ENCODE results near the gene PPP1R3D. TPM values are rescaled to one million over a fixed set of nuclear protein-coding genes. Genes with fewer than 3 reads are reported as not detected.

Gene PPP1R3D
- total RNA-seq, 1 experiment from 2014 or later = 3.1 TPM

DNA sequence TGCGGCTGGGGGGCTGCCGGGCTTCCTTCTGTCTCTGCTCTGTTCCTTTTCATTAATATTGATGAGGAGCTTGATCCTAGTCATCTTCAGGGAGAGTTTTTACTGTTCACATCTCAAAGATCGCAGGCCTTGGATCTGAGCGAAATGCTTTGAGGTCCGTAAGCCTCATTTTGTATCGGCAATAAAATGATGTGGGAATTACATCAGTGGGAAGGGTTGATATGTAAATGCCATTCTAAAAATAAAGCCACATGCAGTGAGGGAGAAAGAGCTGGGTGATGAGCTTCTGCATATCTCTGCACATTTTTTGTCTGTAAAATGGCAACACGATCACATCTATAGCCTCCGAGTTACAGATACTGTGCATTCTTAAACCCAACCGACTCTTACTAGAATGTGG lies 43.0 kb upstream of the PPP1R3D start:
- Histone ChIP-seq H2AK5ac (ENCODE audit: insufficient read length, low read length) (no peak overlapping the region), H3K4ac (ENCODE audit: low read depth, low read length) (no peak overlapping the region), H2BK12ac (ENCODE audit: insufficient read length, low read depth, low read length) (no peak overlapping the region), H2AFZ (ENCODE audit: low read length) (no peak overlapping the region), H3K79me2 (ENCODE audit: insufficient read depth, low read length) (no peaks in the 10 kb centered on the region), H2BK5ac (ENCODE audit: insufficient read length, low read length) (no peak overlapping the region), H4K20me1 (ENCODE audit: control insufficient read depth, insufficient read depth, insufficient read length) (no peaks in the 10 kb centered on the region), H3K79me1 (ENCODE audit: insufficient read depth, low read depth, low read length, poor library complexity, severe bottlenecking) (no peaks in the 10 kb centered on the region), H3K4me2 (ENCODE audit: insufficient read depth, insufficient read length, low read length) (no peak overlapping the region), H3K18ac (ENCODE audit: insufficient read length, low read depth, low read length) (no peak overlapping the region), H3K14ac (ENCODE audit: insufficient read depth, low read length) (no peak overlapping the region), H3K23me2 (ENCODE audit: insufficient read length, low read depth, low read length, poor library complexity, severe bottlenecking) (no peaks in the 10 kb centered on the region), H3K9ac (ENCODE audit: extremely low read depth, insufficient read length, low read length) (no peak overlapping the region), H3K4me1 (ENCODE audit: insufficient read depth, low read length) (no peaks in the 10 kb centered on the region), H2BK20ac (ENCODE audit: low read depth, low read length, poor library complexity, severe bottlenecking) (no peak overlapping the region), H2BK120ac (ENCODE audit: low read depth, low read length, poor library complexity, severe bottlenecking) (no peak overlapping the region), H3T11ph (ENCODE audit: low read length) (no peak overlapping the region), H3K56ac (ENCODE audit: insufficient read length, low read depth, low read length) (no peak overlapping the region), H2BK15ac (ENCODE audit: low read depth, low read length) (no peak overlapping the region), H4K8ac (replicated peaks; ENCODE audit: insufficient read length, low read depth, low read length) (no peak overlapping the region), H3K23ac (ENCODE audit: insufficient read length, low read depth, low read length) (no peak overlapping the region), H3K27me3 (ENCODE audit: insufficient read depth, low read length) (no peaks in the 10 kb centered on the region; the same call in 1 of the 2 replicates), H3K9me3 (ENCODE audit: control insufficient read depth, low read depth, low read length) (no peaks in the 10 kb centered on the region), H4K5ac (ENCODE audit: insufficient read length, low read depth, low read length) (no peak overlapping the region), H3K27ac (ENCODE audit: insufficient read length, low read depth, low read length) (no peak overlapping the region), H4K91ac (ENCODE audit: insufficient read length, low read depth, low read length) (no peak overlapping the region)
- no peak for DNase-seq
- TF ChIP-seq, protein P1, sequence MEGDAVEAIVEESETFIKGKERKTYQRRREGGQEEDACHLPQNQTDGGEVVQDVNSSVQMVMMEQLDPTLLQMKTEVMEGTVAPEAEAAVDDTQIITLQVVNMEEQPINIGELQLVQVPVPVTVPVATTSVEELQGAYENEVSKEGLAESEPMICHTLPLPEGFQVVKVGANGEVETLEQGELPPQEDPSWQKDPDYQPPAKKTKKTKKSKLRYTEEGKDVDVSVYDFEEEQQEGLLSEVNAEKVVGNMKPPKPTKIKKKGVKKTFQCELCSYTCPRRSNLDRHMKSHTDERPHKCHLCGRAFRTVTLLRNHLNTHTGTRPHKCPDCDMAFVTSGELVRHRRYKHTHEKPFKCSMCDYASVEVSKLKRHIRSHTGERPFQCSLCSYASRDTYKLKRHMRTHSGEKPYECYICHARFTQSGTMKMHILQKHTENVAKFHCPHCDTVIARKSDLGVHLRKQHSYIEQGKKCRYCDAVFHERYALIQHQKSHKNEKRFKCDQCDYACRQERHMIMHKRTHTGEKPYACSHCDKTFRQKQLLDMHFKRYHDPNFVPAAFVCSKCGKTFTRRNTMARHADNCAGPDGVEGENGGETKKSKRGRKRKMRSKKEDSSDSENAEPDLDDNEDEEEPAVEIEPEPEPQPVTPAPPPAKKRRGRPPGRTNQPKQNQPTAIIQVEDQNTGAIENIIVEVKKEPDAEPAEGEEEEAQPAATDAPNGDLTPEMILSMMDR (conservative IDR thresholded peaks at IDR 0.05) = no peak
- WGBS (ENCODE audit: extremely low coverage, insufficient read length, low lambda C conversion rate) = no CpG with 5 or more reads among the region's 9 CpGs
- H3K4me3 Mint-ChIP-seq = no peak overlapping the region
- peaks cover 5 to 9% of the 10 kb centered on the region in 2 experiments for H3K4me1 Mint-ChIP-seq
- H3K27me3 Mint-ChIP-seq (ENCODE audit: low read depth) = no peaks in the 10 kb centered on the region
- no peak overlapping the region for H3K27ac Mint-ChIP-seq
- H3K9me3 Mint-ChIP-seq = no peaks in the 10 kb centered on the region
- no peaks in the 10 kb centered on the region for H3K36me3 Mint-ChIP-seq (ENCODE audit: insufficient read depth in 1 of 3, low read depth in 3 of 3)

Measured in H9 (cell line).